ENCODE results near the gene SLC22A31.

Gene SLC22A31

GRCh38 chr16:89177501-89177900 lies 22.8 kb downstream of the SLC22A31 start:
- no peak overlapping the region for H3K9ac ChIP-seq (ENCODE audit: low read length)
- no peaks in the 10 kb centered on the region for H3F3A ChIP-seq (ENCODE audit: insufficient read depth, low read length)
- H2AFZ ChIP-seq (ENCODE audit: low read length), result no peak overlapping the region
- TF ChIP-seq EZH2 (optimal IDR thresholded peaks at IDR 0.05; ENCODE audit: low read depth, low read length), result no peak
- TF ChIP-seq CTCF (IDR thresholded peaks at IDR 0.05; ENCODE audit: low read length), result no peak
- no peak for TF ChIP-seq EZH2phosphoT487 (IDR thresholded peaks at IDR 0.05; ENCODE audit: low read length)
- no peak overlapping the region for H3K27ac ChIP-seq (ENCODE audit: low read length)
- H3K4me1 ChIP-seq (ENCODE audit: low read length), result no peaks in the 10 kb centered on the region
- no peaks in the 10 kb centered on the region for H3K9me2 ChIP-seq (replicated peaks; ENCODE audit: insufficient read depth, low read length)
- H3K27me3 ChIP-seq (replicated peaks; ENCODE audit: insufficient read depth, low read length), result peaks cover 10% of the 10 kb centered on the region; the same call in 1 of the 2 replicates
- no peaks in the 10 kb centered on the region for H3K36me3 ChIP-seq (replicated peaks; ENCODE audit: insufficient read depth, low read length)
- H3K9me3 ChIP-seq (replicated peaks; ENCODE audit: insufficient read depth, low read length), result no peaks in the 10 kb centered on the region
- no peak overlapping the region for H3K4me2 ChIP-seq (ENCODE audit: low read depth, low read length)
- no peaks in the 10 kb centered on the region for H4K20me1 ChIP-seq (ENCODE audit: insufficient read depth, low read length)
- DNase-seq, result no peak
- H3K4me3 ChIP-seq (ENCODE audit: low read length), result no peak overlapping the region
- no peaks in the 10 kb centered on the region for H3K79me2 ChIP-seq (ENCODE audit: low read length)

GRCh38 chr16:89176717-89177116 lies 23.6 kb downstream of the SLC22A31 start:
- Histone ChIP-seq H3K27ac (ENCODE audit: low read length) (no peak overlapping the region), H3K4me1 (ENCODE audit: low read length) (no peaks in the 10 kb centered on the region), H4K20me1 (ENCODE audit: insufficient read depth, low read length) (no peaks in the 10 kb centered on the region), H3K27me3 (replicated peaks; ENCODE audit: insufficient read depth, low read length) (peaks cover 10% of the 10 kb centered on the region; the same call in 1 of the 2 replicates), H3K9ac (ENCODE audit: low read length) (no peak overlapping the region), H2AFZ (ENCODE audit: low read length) (no peak overlapping the region), H3K9me3 (replicated peaks; ENCODE audit: insufficient read depth, low read length) (no peaks in the 10 kb centered on the region), H3F3A (ENCODE audit: insufficient read depth, low read length) (no peaks in the 10 kb centered on the region), H3K36me3 (replicated peaks; ENCODE audit: insufficient read depth, low read length) (no peaks in the 10 kb centered on the region), H3K79me2 (ENCODE audit: low read length) (no peaks in the 10 kb centered on the region), H3K4me2 (ENCODE audit: low read depth, low read length) (no peak overlapping the region), H3K4me3 (ENCODE audit: low read length) (no peak overlapping the region), H3K9me2 (replicated peaks; ENCODE audit: insufficient read depth, low read length) (no peaks in the 10 kb centered on the region)
- no peak for TF ChIP-seq EZH2phosphoT487 (IDR thresholded peaks at IDR 0.05; ENCODE audit: low read length)
- TF ChIP-seq CTCF (IDR thresholded peaks at IDR 0.05; ENCODE audit: low read length), result no peak
- no peak for TF ChIP-seq EZH2 (optimal IDR thresholded peaks at IDR 0.05; ENCODE audit: low read depth, low read length)
- DNase-seq, result no peak

- Histone ChIP-seq H4K20me1 (ENCODE audit: insufficient read depth, low read length) (no peaks in the 10 kb centered on the region), H3K9me3 (replicated peaks; ENCODE audit: insufficient read depth, low read length) (no peaks in the 10 kb centered on the region), H3K79me2 (ENCODE audit: low read length) (no peaks in the 10 kb centered on the region), H3K27me3 (replicated peaks; ENCODE audit: insufficient read depth, low read length) (peaks cover 10% of the 10 kb centered on the region; the same call in 1 of the 2 replicates), H3K4me2 (ENCODE audit: low read depth, low read length) (no peak overlapping the region), H3K4me3 (ENCODE audit: low read length) (no peak overlapping the region), H3K36me3 (replicated peaks; ENCODE audit: insufficient read depth, low read length) (no peaks in the 10 kb centered on the region), H3K27ac (ENCODE audit: low read length) (no peak overlapping the region), H2AFZ (ENCODE audit: low read length) (no peak overlapping the region), H3K4me1 (ENCODE audit: low read length) (no peaks in the 10 kb centered on the region), H3F3A (ENCODE audit: insufficient read depth, low read length) (no peaks in the 10 kb centered on the region), H3K9ac (ENCODE audit: low read length) (no peak overlapping the region), H3K9me2 (replicated peaks; ENCODE audit: insufficient read depth, low read length) (no peaks in the 10 kb centered on the region)
- TF ChIP-seq CTCF (IDR thresholded peaks at IDR 0.05; ENCODE audit: low read length) (no peak), EZH2phosphoT487 (IDR thresholded peaks at IDR 0.05; ENCODE audit: low read length) (no peak), EZH2 (optimal IDR thresholded peaks at IDR 0.05; ENCODE audit: low read depth, low read length) (no peak)
- DNase-seq, result no peak
Measured at GRCh38 chr16:89176147-89176690, 24.1 kb downstream of the SLC22A31 start.

All from MM.1S (cell line).